Measurements from ENCODE around the gene ANKH.

ANKH gene

GRCh38 chr5:14678773-14679334, 192.7 kb downstream of the ANKH start:
- DNase-seq = no peak

- no peak for DNase-seq
Observed at GRCh38 chr5:14676320-14676719, 195.3 kb downstream of the ANKH start.

- DNase-seq = no peak
Observed at GRCh38 chr5:14675865-14676300, 195.7 kb downstream of the ANKH start.

GRCh38 chr5:14674983-14675854, 196.4 kb downstream of the ANKH start:
- no peak for DNase-seq

DNA sequence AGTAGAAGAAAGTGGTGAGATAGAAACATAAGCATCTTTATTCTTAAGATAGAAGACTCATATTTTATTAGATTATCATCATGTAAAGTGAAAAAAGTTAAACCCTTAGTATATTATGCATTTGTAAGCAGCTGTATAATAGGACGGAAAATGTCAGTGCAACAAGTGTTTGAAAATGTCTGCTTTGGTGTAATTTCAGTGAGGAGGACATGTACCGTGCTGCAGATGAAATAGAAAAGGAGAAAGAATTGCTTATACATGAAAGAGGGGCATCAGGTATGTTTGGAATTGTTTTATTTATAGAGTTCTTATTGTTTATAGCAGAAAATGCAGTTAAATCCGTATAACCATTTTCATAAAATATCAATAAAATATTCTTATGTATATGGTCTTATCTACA, 198.1 kb downstream of the ANKH start:
- no peak for DNase-seq

- DNase-seq = no peak
Observed at GRCh38 chr5:14672484-14673394, 198.8 kb downstream of the ANKH start.

DNA sequence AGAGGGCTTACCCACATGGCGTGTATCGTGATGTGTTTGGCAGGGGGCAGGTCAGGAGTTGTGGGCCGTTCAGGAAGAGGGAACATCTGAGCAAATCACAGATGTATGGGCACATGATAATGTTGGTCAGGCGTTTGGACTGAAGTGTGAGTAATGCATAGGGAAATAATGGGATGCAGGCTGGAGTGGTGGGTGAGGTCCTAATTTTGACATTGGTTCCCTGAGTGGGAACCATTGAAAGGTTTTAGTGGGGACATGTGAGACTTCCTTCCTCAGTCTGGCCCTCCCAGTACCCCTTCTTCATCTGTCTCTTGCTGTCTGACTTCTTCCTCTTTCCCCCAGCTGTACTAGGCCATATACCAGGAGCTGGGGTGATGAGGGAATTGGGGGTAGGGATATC, 199.5 kb downstream of the ANKH start:
- DNase-seq = no peak

DNA sequence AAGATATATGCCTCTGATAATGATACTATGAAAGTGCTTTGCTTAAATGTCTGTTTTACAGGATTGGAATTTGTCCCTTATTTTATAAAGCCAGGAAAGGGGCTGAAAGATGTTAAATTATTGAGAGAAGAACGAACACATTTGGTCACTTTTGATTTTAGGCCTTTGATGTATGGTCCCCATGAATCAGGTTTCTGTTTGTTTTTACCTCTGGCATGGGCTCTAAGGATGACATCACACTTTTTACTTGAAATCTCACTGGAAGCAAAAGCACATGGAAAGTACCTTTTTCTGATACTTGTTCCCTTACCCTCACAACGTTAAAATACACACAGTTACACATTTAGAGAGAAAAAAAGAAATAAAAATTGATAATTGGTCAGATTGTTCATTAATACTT, 200.2 kb downstream of the ANKH start:
- no peak for DNase-seq

DNA sequence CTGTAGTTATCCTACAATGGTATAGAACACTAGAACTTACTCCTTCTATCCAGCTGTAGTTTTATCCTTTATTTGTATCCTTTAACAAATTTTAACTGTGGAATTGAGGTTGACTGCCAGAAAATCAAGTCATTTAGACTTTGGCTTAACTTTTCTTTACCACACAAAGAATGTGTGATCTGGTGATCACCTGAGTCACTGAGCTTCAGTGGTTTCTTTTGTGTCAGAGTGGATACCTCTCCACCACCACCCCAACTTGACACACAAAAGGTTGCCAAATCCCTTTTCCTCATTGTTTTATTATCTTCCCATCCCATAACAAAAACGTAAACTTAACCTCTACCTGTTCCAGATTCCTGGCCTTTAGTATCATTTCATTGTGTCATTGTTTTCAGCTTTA, 201.6 kb downstream of the ANKH start:
- no peak for DNase-seq

DNA sequence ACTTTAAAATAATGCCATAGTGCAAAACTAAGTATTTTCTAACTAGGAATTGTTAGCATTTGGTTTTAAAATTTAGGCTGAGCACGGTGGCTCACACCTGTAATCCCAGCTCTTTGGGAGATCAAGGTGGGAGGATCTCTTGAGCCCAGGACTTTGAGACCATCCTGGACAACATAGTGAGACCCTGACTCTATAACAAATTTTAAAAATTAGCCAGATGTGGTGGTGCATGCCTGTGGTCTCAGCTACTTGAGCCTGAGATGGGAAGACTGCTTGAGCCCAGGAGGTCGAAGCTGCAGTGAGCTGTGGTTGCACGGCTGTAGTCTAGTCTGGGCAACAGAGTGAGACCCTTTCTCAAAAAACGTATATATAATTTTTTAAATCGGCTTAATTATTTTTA, 202.2 kb downstream of the ANKH start:
- DNase-seq = no peak

DNA sequence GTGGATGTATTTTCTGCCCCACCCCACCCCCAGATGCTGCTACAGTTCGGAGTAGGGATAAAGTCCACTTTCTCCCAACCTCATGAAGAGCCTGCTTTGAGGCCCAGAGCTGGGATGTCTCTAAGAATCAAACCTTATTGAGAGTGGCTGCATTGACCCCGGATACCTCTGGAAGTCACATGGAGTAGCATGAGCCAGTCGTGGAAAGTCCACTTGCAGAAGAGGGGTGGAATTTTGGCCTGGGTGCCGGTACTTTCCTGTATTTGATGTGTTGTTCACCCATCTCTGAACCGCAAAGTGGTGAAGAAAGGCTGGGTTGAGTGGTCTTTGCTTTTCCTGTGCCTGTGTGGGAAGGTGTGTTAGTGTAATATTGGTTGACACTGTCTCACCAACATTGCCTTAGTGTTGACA, 203.4 kb downstream of the ANKH start:
- DNase-seq = no peak

DNA sequence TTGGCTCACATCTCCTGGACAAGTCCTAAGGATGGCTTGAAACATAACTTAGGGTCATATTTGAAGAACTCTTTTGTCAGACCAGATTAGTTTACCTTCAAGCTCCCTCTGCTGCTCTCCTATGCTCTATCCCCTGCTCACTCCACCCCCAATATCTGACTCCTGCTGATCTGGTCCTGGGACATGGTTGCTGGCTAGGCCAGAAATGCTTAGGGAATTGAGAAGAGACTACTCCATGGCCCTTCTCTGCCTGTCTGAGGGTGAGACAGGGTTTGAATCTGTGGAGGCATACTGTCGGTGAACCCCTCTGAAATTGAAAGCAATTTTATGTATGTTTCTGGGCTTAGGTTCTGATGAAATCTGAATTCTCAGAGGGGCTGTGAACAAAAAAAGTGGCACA, 203.8 kb downstream of the ANKH start:
- DNase-seq = no peak

DNA sequence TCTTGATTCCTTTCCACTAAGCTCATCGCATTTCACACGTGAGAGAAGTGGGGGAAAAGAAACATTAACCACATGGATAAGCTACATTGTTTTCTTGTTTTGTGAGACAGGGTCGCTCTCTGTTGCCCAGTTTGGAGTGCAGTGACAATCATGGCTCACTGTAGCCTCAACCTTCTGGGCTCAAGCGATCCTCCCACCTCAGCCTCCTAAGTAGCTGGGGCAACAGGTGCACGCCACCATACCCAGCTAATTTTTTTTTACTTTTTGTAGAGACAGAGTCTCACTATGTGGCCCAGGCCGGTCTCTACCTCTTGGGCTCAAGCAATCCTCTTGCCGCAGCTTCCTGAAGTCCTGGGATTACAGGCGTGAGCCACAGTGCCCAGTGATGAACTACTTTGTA, 204.3 kb downstream of the ANKH start:
- DNase-seq = no peak

- DNase-seq = no peak
Observed at GRCh38 chr5:14666357-14666756, 205.2 kb downstream of the ANKH start.

DNA sequence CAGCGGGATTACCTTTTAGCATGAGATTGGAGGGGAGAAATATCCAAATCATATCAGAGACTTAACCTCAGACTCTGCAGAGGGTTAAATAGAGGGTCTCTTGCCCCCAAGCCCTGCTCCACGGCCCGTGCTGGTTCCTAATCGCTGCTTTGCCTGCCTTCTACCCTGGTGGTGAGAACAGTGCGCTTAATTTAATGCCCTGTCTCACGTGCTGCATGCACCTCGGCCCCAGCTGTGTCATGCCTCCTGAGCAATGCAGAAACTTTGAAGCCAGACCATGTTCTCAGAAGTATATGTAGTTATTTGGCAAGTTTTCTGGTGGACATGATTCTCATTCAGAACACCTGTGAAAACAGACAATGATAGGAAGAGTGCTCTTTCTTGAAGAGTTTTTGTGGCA, 205.6 kb downstream of the ANKH start:
- peak; percentile 35 for DNase-seq

GRCh38 chr5:14665101-14665822, 206.3 kb downstream of the ANKH start:
- peak; percentile 17 for DNase-seq

GRCh38 chr5:14664270-14665100, 207.1 kb downstream of the ANKH start, which contains the start of gene OTULIN:
Gene OTULIN (plus strand): TSS chr5:14664718. CDS start chr5:14664826, 108 bp downstream.
- peak; percentile 85 for DNase-seq

DNA sequence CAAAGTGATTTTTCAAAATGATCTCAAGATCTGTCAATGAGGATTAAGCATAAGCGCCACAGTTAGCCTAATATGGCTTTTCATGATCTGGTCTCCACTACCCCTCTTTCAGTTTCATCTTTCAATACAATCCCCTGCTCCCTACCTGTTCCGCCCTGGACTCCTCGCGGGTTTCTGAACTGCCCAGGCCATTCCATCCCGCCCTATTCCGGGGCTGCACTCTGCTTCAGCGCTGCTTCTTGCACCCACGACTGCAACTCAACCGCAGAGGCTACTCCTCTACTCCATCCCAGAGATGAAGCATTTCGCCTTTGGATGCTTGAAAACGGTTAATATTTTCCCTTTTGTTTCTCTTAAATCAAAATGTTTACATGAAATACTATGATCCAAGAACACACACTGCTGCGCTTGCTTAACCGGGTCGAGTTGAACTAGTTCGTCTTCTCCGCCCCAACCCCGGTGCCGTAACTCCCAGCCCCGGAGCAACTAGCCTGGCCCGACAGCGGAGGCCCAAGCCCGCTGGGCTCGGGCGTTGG, 207.8 kb downstream of the ANKH start:
- DNase-seq = no peak

DNA sequence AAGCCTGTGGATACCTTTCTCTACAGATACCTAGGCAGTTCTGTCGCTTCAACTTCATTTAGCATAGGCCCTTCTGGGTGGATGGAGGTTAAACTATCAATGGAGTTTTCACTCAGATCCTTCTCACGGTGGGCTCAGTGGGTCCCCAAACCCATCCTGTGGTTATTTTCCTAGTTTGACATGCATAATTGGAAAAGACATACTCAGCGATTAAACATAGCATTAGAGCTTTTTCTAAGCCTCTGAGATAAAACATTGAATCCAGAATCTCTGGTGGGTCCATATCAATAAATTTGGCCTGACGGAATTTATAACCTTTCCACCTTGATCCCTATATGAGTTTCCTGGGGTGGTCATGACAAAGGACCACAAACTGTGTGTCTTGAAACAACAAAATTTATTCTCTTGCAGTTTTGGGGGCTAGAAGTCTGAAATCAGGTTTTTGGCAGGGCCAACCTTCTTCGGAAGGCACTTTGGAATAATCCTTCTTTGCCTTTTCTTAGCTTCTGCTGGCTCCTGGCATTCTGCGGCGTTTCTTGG, 208.8 kb downstream of the ANKH start:
- no peak for DNase-seq

DNA sequence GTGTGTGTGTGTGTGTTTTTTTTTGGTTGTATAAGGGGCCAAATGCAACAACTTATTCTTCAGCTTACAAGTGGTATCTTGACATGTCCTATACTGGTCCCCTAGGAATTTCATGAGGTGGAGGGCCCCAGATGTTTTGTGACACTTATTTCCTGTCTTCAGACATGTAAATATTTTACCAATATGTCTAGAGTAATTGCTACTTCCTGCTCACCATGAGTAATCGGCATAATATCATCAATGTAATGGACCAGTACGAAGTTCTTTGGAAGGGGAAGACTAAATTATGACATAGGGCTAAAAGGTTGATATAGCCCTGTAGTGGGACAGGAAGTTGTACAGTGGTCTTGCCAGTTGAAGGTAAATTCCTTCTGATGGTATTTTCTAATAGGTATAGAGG, 210.7 kb downstream of the ANKH start:
- DNase-seq = no peak

Measured in stimulated activated CD4-positive, alpha-beta T cell treated with anti-CD3 and anti-CD28 coated beads, Interleukin-12 subunit alpha, Interleukin-12 subunit beta, amount 100 ng/mL, for 4 hours (primary cell).